Fibroblast of lung (primary cell): ENCODE results near the gene MLN.

Experiments
- EZH2 ChIP-seq: IDR thresholded peaks from 2 replicates; pipeline ENCODE4 v1.5.1; 2012; ENCODE audit warnings: low read length, control low read depth, mild to moderate bottlenecking; ENCODE audit errors: missing control alignments
- TF ChIP-seq, protein P1 (sequence below), 2 donors: IDR thresholded peaks in 1 of 2; conservative IDR thresholded peaks in 1 of 2; 1 replicate in 1 of 2; 2 replicates in 1 of 2; pipeline ENCODE4 v1.5.1; 2011 to 2012; ENCODE audit warnings: low read length in 2 of 2, control low read depth in 1 of 2, inconsistent platforms in 1 of 2, low read depth in 1 of 2, mild to moderate bottlenecking in 1 of 2

DNA sequence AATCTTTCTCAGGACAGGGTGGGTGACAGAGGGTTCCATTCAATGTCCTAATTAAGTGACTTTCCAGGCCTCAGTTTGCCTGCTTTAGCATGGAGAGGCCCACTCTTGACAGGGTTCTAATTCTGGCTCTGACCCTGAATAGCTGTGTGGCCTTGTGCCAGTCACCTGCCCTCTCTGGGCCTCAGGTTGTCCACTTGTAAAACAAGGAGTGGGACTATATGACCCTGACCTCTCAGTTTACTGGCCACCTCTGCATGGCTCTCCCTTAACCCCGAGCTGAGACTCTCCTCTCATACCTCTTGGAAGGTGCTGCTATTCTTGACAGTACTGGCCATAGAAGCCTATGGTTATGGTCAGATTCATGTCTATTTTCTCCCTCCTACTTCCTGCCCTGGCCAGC, 44.1 kb upstream of the MLN start:
- TF ChIP-seq, protein P1, sequence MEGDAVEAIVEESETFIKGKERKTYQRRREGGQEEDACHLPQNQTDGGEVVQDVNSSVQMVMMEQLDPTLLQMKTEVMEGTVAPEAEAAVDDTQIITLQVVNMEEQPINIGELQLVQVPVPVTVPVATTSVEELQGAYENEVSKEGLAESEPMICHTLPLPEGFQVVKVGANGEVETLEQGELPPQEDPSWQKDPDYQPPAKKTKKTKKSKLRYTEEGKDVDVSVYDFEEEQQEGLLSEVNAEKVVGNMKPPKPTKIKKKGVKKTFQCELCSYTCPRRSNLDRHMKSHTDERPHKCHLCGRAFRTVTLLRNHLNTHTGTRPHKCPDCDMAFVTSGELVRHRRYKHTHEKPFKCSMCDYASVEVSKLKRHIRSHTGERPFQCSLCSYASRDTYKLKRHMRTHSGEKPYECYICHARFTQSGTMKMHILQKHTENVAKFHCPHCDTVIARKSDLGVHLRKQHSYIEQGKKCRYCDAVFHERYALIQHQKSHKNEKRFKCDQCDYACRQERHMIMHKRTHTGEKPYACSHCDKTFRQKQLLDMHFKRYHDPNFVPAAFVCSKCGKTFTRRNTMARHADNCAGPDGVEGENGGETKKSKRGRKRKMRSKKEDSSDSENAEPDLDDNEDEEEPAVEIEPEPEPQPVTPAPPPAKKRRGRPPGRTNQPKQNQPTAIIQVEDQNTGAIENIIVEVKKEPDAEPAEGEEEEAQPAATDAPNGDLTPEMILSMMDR (conservative IDR thresholded peaks at IDR 0.05 in 1 of 2, IDR thresholded peaks at IDR 0.05 in 1 of 2; ENCODE audit: low read depth in 1 of 2, low read length in 2 of 2): no peak
- no peak for TF ChIP-seq EZH2
